C4-2B (cell line): ENCODE measurements around the gene PET100.

Experiments
- H3K27ac ChIP-seq: fragments of 450-650 bp; 2 replicates; pipeline ENCODE4 v1.5.1; 2017
- CTCF ChIP-seq: fragments of 450-650 bp; conservative IDR thresholded peaks from 2 replicates; pipeline ENCODE4 v1.5.1; 2017; ENCODE audit warnings: mild to moderate bottlenecking
- ZFX ChIP-seq: fragments of 450-650 bp; IDR thresholded peaks from 2 replicates; pipeline ENCODE4 v1.6.1; 2017

Gene PET100

GRCh38 chr19:7614859-7615741, 14.5 kb upstream of the PET100 start:
- no peak overlapping the region for H3K27ac ChIP-seq
- TF ChIP-seq ZFX = no peak
- no peak for TF ChIP-seq CTCF

GRCh38 chr19:7617172-7617571, 12.4 kb upstream of the PET100 start:
- no peak for TF ChIP-seq CTCF
- TF ChIP-seq ZFX = no peak

GRCh38 chr19:7617735-7618134, 11.9 kb upstream of the PET100 start:
- TF ChIP-seq CTCF (no peak), ZFX (no peak)
- peak overlapping the region; percentile 98 for H3K27ac ChIP-seq

More at GRCh38 chr19:7617172-7617571, 12.4 kb upstream of the PET100 start:
- H3K27ac ChIP-seq = peak overlapping the region; percentile 98

GRCh38 chr19:7618348-7618747, 11.2 kb upstream of the PET100 start:
- TF ChIP-seq CTCF = no peak
- TF ChIP-seq ZFX = no peak
- peak overlapping the region; percentile 98 for H3K27ac ChIP-seq

- H3K27ac ChIP-seq = peak overlapping the region; percentile 98
- peak; percentile 26; the same call in 1 of the 2 replicates for TF ChIP-seq ZFX
- no peak for TF ChIP-seq CTCF
Measured at GRCh38 chr19:7618771-7619510, 10.7 kb upstream of the PET100 start.

GRCh38 chr19:7619671-7620441, 9.7 kb upstream of the PET100 start:
- peak overlapping the region; percentile 98 for H3K27ac ChIP-seq
- TF ChIP-seq CTCF (no peak), ZFX (no peak)
